GM19452 (cell line): ENCODE data around the gene MAG.

Experiments
- ATAC-seq: cut with Tn5 transposase; IDR thresholded peaks from one replicate; pipeline ENCODE4 v1.9.1; 2021; ENCODE audit not compliant: unreplicated experiment

Gene MAG

GRCh38 chr19:35264268-35265125, 27.5 kb upstream of the MAG start:
- no peak for ATAC-seq

DNA sequence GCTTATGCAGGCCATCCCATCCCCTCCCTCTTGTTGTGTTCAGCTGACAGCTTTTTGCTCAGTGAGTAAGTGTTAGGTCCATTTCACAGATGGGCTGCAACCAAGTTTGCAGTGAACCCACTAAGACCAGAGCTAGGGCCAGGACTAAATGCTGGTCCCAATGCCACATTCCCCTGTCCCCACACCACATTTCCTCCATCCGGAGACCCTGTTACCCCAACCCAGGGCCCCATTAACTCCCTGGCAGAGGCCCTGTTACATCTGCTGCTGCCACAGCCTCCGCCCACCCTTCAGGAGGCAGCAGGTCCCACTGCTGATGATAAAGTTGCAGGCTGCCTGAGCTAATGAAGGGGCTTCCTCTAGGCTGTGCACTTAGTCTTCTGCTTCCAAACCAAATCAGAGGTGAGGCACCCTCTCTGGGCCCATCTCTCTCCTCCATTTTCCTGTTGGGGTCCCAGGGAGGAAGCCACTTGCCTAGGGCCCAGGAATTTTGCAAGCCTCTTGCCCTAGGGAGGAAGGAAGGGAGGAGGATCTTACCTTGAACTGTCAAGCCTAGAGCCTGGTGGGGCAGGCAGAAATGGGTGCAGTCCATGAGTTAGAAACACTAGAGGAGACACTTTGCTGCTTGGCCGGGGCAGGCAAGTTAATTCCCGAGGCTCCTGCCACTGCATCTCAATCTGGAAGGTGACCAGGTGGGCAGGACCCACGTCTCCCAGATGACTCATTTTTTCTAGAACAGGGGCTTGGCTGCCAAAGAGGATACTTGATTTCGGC, 26.6 kb upstream of the MAG start:
- no peak for ATAC-seq

- no peak for ATAC-seq
These were observed 26.0 kb upstream of the MAG start for GRCh38 chr19:35265900-35266519.

- ATAC-seq: no peak
These were observed 25.2 kb upstream of the MAG start for GRCh38 chr19:35266520-35267352.

DNA sequence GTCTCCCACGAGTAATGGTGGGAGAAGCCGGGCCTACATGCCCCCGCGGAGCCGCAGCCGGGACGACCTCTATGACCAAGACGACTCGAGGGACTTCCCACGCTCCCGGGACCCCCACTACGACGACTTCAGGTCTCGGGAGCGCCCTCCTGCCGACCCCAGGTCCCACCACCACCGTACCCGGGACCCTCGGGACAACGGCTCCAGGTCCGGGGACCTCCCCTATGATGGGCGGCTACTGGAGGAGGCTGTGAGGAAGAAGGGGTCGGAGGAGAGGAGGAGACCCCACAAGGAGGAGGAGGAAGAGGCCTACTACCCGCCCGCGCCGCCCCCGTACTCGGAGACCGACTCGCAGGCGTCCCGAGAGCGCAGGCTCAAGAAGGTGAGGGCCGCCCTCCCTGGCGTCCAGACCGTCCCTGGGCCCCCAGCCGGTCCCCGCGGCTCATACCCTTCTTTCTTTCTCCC, 24.6 kb upstream of the MAG start:
- no peak for ATAC-seq

DNA sequence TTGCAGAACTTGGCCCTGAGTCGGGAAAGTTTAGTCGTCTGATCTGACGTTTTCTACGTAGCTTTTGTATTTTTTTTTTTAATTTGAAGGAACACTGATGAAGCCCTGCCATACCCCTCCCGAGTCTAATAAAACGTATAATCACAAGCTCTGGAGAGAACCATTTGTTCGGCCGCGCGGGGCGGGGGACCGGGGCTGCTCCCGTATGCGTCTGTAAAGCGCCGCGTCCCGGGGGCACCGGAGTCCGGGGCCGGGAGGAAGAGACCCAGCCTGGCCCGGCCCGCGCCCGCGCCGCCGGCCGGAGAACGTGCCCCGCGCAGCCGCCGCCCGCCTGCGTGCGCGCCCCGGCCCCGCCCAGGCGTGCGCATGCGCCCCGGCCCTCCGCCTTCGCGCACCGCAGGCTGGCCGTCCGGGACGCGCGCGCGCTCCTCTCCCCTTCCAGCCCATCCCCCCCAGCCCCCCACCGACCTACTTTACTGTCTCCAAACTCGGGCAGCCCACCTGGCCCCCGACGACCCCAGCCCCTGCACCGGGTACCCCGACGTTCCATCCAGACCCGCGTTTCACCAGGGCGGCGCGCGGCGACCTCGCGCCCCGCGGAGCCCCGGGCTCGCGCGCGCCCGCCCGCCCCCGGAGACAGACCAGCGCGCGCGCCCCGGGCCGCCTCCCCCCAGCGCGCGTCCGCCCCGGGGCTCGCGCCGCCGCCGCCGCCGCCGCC, 24.0 kb upstream of the MAG start:
- ATAC-seq: peak; percentile 36

DNA sequence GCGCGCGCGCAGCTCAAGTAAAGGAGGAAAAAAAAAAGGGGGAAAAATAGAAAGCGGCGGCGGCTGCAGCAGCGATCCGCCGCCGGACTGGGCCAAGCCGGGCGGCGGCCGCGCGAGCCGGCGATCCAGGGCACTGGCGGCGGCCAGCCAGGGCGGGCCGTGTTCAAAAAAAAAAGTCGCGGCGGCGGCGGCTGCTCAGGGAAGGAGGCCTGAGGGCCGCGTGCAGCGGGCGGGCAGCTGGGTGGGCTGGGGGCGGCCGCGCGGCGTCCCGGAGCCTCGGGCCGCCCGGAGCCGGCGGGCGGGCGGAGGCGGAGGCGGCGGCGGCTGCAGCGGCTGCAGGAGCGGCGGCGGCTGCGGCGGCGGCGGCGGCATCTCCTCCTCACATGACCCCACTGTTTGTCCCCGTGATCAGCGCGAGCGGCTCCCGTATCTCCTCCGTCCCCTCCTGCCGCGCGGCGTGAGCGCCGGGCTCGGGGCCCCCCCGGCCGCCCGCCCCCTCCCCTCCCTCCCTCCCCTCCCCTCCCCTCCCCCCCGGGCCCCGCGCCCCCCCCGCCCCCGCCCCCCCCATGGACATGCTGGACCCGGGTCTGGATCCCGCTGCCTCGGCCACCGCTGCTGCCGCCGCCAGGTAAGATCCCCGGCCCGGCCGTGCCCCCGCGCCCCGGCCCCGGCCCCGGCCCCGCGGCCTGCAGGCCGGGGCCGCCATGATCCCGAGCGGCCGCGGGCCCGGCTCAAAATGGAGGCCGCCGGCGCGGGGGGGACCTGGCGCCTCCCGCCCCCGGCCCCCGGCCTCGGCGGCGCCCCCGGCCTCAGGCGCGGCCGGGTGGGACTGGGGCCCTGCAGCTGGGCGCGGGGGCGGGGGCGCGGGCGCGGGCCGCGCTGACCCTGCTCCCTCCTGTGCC, 23.2 kb upstream of the MAG start, which contains the start of gene USF2:
USF2 (plus strand) TSS at position 427 of the 902 bp plus-strand sequence; CDS start at position 567, 140 bp downstream.
- ATAC-seq: peak; percentile 16

- peak; percentile 57 for ATAC-seq
These were observed 22.4 kb upstream of the MAG start for GRCh38 chr19:35269438-35270117.

- ATAC-seq: no peak
These were observed 21.6 kb upstream of the MAG start for GRCh38 chr19:35270381-35270811.

GRCh38 chr19:35271546-35271945, 20.4 kb upstream of the MAG start:
- no peak for ATAC-seq

DNA sequence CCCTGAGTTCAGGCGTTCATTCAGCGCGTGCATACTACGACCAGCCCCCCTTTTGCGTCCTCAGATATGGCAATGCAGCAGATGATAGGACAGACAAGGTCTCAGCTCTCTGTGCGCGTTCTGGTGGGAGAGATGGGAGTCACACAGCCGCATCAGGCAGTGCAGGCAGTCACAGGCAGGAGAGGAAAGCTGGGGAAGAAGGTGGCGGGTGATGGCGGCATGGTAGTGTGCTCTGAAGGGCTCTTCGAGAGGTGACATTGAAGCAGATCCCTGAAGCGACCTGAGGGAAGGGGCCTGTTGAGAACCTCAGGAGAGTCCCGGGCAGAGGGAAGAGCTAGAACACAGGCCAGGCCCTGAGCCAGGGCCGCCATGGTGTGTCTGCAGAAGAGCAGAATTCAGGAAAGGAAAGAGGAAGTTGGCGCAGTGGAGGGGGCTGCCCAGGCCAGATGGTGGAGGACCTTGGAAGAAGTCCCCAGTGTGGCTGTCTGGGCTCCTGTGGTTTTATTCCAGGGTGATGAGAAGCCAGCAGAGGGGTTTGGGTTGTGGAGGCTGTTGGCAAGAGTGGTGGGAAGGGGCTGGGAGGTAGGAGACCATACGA, 19.7 kb upstream of the MAG start:
- ATAC-seq: no peak

DNA sequence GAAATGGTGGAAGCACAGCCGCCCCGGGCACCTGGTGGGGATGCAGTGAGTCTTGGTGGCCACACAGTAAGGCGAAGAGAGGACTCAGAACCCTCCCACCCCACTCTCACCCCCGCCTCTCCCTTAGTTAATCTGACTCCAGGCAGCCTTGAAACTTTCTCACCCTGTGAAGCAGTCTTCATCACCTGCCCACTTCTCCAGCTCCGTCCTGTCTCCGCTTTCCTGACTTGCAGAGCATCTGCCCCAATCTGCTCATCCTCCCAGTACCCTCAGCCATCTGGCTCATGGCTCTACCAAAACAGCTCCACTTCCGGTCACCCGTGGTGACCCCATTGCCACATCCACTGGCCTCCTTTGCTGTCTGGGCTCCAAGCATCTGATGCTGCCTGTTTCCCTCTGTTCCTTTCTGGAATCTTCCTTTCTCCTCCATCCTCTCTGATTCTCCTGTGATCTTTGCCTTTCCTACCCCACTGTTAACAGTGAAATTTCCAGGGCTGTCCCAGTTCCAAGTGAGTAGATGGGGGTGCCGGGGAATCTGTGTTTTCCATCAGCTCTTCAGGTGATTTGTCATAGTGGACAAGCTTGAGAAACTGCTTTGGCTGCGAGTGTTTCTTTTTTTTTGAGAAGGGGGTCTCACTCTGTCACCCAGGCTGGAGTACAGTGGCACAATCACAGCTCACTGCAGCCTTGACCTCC, 18.9 kb upstream of the MAG start:
- no peak for ATAC-seq

DNA sequence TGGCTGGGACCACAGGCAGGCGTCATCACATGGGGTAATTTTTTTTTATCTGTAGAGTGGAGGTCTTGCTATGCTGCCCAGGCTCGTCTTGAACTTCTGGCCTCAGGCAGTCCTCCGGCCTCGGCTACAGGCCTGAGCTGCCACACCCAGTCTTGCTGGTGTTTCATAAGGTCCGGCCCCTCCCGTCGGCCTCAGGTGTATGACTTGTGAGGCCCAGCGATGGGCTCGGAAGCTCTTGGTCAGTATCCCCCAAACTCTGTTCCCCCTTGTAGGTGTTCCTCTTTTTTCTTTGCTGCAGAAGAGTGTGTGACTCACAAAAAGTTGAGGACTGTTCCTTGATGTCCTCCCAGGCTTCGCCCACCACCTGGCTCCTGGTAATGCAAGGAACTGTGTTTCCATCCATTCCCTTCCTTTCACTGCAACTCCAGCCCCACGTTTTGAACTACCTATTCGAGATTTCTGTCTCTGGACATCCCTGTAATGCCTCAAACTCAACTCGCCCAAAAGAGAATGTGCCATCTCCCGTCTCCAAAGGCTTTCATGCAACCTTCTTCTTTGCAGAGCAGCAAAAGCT, 18.2 kb upstream of the MAG start:
- no peak for ATAC-seq

DNA sequence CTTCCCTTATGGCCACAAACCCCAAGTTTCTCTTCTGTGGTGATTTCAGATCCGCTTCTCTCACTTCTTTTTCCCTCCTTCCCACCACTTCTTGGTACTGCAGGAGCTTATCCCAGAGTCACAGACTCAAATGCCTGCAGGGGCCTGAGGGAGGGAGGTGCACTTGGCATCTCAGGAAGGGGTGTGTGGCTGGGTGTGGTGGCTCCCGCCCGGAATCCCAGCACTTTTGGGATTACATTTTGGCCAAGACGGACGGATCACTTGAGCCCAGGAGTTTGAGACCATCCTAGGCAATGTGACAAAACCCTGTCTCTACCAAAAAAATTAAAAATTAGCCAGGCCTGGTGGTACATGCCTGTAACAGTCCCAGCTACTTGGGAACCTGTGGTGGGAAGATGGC, 17.6 kb upstream of the MAG start:
- no peak for ATAC-seq

- no peak for ATAC-seq
These were observed 15.2 kb upstream of the MAG start for GRCh38 chr19:35276706-35277281.

DNA sequence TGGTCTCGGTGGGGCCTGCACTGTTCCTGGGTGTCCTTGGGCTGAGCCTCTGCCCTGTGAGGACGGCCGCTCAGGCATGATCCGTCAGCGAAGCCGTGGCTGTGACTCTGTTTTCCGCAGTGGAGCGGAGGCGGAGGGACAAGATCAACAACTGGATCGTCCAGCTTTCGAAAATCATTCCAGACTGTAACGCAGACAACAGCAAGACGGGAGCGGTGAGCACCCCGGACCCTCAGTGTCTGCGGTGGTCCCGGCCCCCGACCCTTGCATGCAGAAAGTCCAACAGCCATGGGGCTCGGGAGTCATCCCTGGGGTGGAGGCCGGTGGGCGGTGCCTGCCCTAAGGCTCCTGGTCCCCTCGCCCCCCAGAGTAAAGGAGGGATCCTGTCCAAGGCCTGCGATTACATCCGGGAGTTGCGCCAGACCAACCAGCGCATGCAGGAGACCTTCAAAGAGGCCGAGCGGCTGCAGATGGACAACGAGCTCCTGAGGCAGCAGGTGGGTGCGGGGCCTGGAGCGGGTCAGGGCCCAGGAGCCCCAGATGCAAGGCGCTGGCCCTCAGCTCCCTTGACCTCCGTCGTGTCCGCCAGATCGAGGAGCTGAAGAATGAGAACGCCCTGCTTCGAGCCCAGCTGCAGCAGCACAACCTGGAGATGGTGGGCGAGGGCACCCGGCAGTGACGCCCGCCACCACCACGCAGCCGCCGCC, 13.2 kb upstream of the MAG start:
- ATAC-seq: no peak
